Measurements from ENCODE around the gene DNAJB5. TPM values are rescaled to one million over a fixed set of nuclear protein-coding genes. Genes with fewer than 3 reads are reported as not detected.

The DNAJB5 gene
- total and polyA plus RNA-seq, 2 experiments from 2014 or later, result 20.3 to 37.4 TPM

DNA sequence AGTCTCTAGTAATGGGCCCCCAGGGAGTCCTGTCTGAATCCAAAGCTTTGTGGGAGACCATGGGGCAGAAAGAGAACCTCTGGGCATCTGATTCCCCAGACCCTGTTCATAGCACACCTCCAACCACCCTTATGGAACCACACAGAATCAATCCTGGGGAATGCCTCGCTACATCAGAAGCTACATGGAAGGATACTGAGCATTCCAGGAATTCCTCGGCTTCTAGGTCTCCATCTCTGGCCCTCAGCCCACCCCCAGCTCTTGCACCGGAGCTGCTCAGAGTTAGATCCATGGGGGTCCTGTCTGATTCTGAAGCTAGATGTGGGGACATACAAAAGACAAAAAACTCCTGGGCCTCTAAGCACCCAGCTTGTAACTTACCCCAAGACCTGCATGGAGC lies 54.5 kb downstream of the DNAJB5 start (continued):
- TF ChIP-seq, protein P1, sequence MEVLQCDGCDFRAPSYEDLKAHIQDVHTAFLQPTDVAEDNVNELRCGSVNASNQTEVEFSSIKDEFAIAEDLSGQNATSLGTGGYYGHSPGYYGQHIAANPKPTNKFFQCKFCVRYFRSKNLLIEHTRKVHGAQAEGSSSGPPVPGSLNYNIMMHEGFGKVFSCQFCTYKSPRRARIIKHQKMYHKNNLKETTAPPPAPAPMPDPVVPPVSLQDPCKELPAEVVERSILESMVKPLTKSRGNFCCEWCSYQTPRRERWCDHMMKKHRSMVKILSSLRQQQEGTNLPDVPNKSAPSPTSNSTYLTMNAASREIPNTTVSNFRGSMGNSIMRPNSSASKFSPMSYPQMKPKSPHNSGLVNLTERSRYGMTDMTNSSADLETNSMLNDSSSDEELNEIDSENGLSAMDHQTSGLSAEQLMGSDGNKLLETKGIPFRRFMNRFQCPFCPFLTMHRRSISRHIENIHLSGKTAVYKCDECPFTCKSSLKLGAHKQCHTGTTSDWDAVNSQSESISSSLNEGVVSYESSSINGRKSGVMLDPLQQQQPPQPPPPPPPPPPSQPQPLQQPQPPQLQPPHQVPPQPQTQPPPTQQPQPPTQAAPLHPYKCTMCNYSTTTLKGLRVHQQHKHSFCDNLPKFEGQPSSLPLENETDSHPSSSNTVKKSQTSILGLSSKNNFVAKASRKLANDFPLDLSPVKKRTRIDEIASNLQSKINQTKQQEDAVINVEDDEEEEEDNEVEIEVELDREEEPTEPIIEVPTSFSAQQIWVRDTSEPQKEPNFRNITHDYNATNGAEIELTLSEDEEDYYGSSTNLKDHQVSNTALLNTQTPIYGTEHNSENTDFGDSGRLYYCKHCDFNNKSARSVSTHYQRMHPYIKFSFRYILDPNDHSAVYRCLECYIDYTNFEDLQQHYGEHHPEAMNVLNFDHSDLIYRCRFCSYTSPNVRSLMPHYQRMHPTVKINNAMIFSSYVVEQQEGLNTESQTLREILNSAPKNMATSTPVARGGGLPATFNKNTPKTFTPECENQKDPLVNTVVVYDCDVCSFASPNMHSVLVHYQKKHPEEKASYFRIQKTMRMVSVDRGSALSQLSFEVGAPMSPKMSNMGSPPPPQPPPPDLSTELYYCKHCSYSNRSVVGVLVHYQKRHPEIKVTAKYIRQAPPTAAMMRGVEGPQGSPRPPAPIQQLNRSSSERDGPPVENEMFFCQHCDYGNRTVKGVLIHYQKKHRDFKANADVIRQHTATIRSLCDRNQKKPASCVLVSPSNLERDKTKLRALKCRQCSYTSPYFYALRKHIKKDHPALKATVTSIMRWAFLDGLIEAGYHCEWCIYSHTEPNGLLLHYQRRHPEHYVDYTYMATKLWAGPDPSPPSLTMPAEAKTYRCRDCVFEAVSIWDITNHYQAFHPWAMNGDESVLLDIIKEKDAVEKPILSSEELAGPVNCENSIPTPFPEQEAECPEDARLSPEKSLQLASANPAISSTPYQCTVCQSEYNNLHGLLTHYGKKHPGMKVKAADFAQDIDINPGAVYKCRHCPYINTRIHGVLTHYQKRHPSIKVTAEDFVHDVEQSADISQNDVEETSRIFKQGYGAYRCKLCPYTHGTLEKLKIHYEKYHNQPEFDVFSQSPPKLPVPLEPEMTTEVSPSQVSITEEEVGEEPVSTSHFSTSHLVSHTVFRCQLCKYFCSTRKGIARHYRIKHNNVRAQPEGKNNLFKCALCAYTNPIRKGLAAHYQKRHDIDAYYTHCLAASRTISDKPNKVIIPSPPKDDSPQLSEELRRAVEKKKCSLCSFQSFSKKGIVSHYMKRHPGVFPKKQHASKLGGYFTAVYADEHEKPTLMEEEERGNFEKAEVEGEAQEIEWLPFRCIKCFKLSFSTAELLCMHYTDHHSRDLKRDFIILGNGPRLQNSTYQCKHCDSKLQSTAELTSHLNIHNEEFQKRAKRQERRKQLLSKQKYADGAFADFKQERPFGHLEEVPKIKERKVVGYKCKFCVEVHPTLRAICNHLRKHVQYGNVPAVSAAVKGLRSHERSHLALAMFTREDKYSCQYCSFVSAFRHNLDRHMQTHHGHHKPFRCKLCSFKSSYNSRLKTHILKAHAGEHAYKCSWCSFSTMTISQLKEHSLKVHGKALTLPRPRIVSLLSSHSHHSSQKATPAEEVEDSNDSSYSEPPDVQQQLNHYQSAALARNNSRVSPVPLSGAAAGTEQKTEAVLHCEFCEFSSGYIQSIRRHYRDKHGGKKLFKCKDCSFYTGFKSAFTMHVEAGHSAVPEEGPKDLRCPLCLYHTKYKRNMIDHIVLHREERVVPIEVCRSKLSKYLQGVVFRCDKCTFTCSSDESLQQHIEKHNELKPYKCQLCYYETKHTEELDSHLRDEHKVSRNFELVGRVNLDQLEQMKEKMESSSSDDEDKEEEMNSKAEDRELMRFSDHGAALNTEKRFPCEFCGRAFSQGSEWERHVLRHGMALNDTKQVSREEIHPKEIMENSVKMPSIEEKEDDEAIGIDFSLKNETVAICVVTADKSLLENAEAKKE (CRISPR knock-in tag; IDR thresholded peaks at IDR 0.05), result no peak; the same call in 1 of the 2 replicates
- TF ChIP-seq POLR2AphosphoS5 (IDR thresholded peaks at IDR 0.05; ENCODE audit: low read depth), result no peak
- no peak for TF ChIP-seq EZH2 (IDR thresholded peaks at IDR 0.05; ENCODE audit: low read depth, unreplicated experiment)

Other genes with a start within 250 kb of the DNAJB5 start
- 0.14 and 0.19 TPM in 2 replicates for gene PHF24, start 31.5 kb upstream of the DNAJB5 start, total RNA-seq (2014; rRNA removed; shearing (Covaris generic))
- 0.03 and 0.05 TPM in 2 replicates for gene PHF24, start 31.5 kb upstream of the DNAJB5 start, polyA plus RNA-seq (2016; fragmentation: Nextera tagmentation; extraction: Ambion mirVana)
- 361 and 408 TPM in 2 replicates for gene VCP, start 82.9 kb downstream of the DNAJB5 start, total RNA-seq (2014; rRNA removed; shearing (Covaris generic))
- 113 and 130 TPM in 2 replicates for gene VCP, start 82.9 kb downstream of the DNAJB5 start, polyA plus RNA-seq (2016; fragmentation: Nextera tagmentation; extraction: Ambion mirVana)
- 47.0 and 56.2 TPM in 2 replicates for gene FANCG, start 90.2 kb downstream of the DNAJB5 start, total RNA-seq (2014; rRNA removed; shearing (Covaris generic))
- 53.1 and 53.8 TPM in 2 replicates for gene FANCG, start 90.2 kb downstream of the DNAJB5 start, polyA plus RNA-seq (2016; fragmentation: Nextera tagmentation; extraction: Ambion mirVana)
- 13.6 and 18.9 TPM in 2 replicates for gene PIGO, start 106.8 kb downstream of the DNAJB5 start, total RNA-seq (2014; rRNA removed; shearing (Covaris generic))
- 11.2 and 13.6 TPM in 2 replicates for gene PIGO, start 106.8 kb downstream of the DNAJB5 start, polyA plus RNA-seq (2016; fragmentation: Nextera tagmentation; extraction: Ambion mirVana)
- gene STOML2, start 113.4 kb downstream of the DNAJB5 start, total RNA-seq (2014; rRNA removed; shearing (Covaris generic)), result 210 and 221 TPM in 2 replicates
- 109 and 114 TPM in 2 replicates for gene STOML2, start 113.4 kb downstream of the DNAJB5 start, polyA plus RNA-seq (2016; fragmentation: Nextera tagmentation; extraction: Ambion mirVana)
- 3.1 and 6.1 TPM in 2 replicates for gene ATOSB, start 126.1 kb downstream of the DNAJB5 start, total RNA-seq (2014; rRNA removed; shearing (Covaris generic))
- gene ATOSB, start 126.1 kb downstream of the DNAJB5 start, polyA plus RNA-seq (2016; fragmentation: Nextera tagmentation; extraction: Ambion mirVana), result 2.2 and 2.3 TPM in 2 replicates
- 44.9 and 52.1 TPM in 2 replicates for gene UNC13B, start 172.3 kb downstream of the DNAJB5 start, total RNA-seq (2014; rRNA removed; shearing (Covaris generic))
- 8.0 and 8.7 TPM in 2 replicates for gene UNC13B, start 172.3 kb downstream of the DNAJB5 start, polyA plus RNA-seq (2016; fragmentation: Nextera tagmentation; extraction: Ambion mirVana)